ENCODE data around the gene PROS1. TPM values are rescaled to one million over a fixed set of nuclear protein-coding genes. Genes with fewer than 3 reads are reported as not detected.
"Not testable (repeated sequence)": the region's sequence is repeated elsewhere in the genome, so short reads cannot be mapped to it uniquely, and the experiment has no call there.

The PROS1 gene
- total and polyA plus RNA-seq, 2 of the 4 experiments (the other 2 are of a cell fraction) = 1.6 to 2.8 TPM

DNA sequence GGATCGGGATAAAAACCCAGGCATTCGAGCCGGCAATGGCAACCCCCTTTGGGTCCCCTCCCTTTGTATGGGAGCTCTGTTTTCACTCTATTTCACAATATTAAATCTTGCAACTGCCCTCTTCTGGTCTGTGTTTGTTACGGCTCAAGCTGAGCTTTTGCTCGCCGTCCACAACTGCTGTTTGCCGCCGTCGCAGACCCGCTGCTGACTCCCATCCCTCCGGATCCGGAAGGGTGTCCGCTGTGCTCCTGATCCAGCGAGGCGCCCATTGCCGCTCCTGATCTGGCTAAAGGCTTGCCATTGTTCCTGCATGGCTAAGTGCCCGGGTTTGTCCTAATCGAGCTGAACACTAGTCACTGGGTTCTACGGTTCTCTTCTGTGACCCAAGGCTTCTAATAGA lies 8.6 kb downstream of the PROS1 start:
- in situ Hi-C loops (cut with MboI; ENCODE audit: low sequenced_read_pairs); H2AK9ac ChIP-seq (replicated peaks; ENCODE audit: low read depth, low read length, poor library complexity); H3K56ac ChIP-seq (ENCODE audit: extremely low read depth, insufficient read depth, low read length); H3K27me3 ChIP-seq (ENCODE audit: control insufficient read depth, insufficient read depth, low read length); H3K79me1 ChIP-seq (ENCODE audit: low read depth in 1 of 2, low read length in 2 of 2); H3K9me3 ChIP-seq (ENCODE audit: control insufficient read depth, insufficient read depth, low read length); H3K4me3 ChIP-seq (ENCODE audit: insufficient read depth, low read depth, low read length); BruUV-seq (replicated peaks); H3K4me1 ChIP-seq (ENCODE audit: control insufficient read depth, insufficient read depth, low read length); H3K23ac ChIP-seq (ENCODE audit: low read depth, low read length); H3K4me2 ChIP-seq (ENCODE audit: low read depth, low read length); POLR2A ChIA-PET (ENCODE audit: unreplicated experiment); H3K9me1 ChIP-seq (ENCODE audit: insufficient read depth, low read length); intact Hi-C loops (cut with micrococcal nuclease); DNase-seq; H2BK20ac ChIP-seq (ENCODE audit: low read depth, low read length); ATAC-seq (ENCODE audit: low read depth); H4K5ac ChIP-seq (ENCODE audit: low read depth, low read length); H3K18ac ChIP-seq (ENCODE audit: low read depth, low read length); H4K91ac ChIP-seq (ENCODE audit: insufficient read depth, low read depth, low read length); H2AK5ac ChIP-seq (ENCODE audit: low read depth, low read length); H2BK120ac ChIP-seq (ENCODE audit: low read depth, low read length); H4K20me1 ChIP-seq (ENCODE audit: insufficient read depth, low read length); H3K4ac ChIP-seq (ENCODE audit: low read depth, low read length); H4K8ac ChIP-seq (ENCODE audit: low read depth in 2 of 2, low read length in 2 of 2); H3K27ac ChIP-seq (ENCODE audit: insufficient read depth, low read length); dilution Hi-C loops (cut with HindIII; ENCODE audit: low sequenced_read_pairs, unreplicated experiment); H3K14ac ChIP-seq (replicated peaks; ENCODE audit: low read depth, low read length); H3K9ac ChIP-seq (ENCODE audit: low read depth, low read length); H2BK15ac ChIP-seq (ENCODE audit: low read depth, low read length); H3K36me3 ChIP-seq (ENCODE audit: control insufficient read depth, insufficient read depth, low read length); H2BK5ac ChIP-seq (ENCODE audit: low read depth, low read length, poor library complexity, severe bottlenecking); H2AFZ ChIP-seq (replicated peaks; ENCODE audit: low read length, poor library complexity); CTCF ChIA-PET: not testable (repeated sequence)
- 96% methylated on average over 13 of the region's 19 CpGs; no CpG with 5 or more reads in 1 of the 2 experiments for WGBS, 2 experiments (ENCODE audit: extremely low coverage in 2 of 2, insufficient read length in 1 of 2)

All from IMR-90 (cell line).